HG02642 (cell line): ENCODE measurements around the gene SUGCT.

Experiments used
- ATAC-seq: cut with Tn5 transposase; IDR thresholded peaks from one replicate; pipeline ENCODE4 v1.9.1; 2021; ENCODE audit warnings: mild to moderate bottlenecking; ENCODE audit not compliant: unreplicated experiment, poor library complexity

The SUGCT gene

GRCh38 chr7:40876601-40877000 lies 741.8 kb downstream of the SUGCT start:
- no peak for ATAC-seq

- no peak for ATAC-seq
Measured at GRCh38 chr7:40879941-40880543, 745.2 kb downstream of the SUGCT start.

- no peak for ATAC-seq
Measured at GRCh38 chr7:40880581-40880980, 745.8 kb downstream of the SUGCT start.

GRCh38 chr7:40881405-40881926 lies 746.7 kb downstream of the SUGCT start:
- no peak for ATAC-seq

- ATAC-seq = no peak
Measured at GRCh38 chr7:40882071-40882658, 747.4 kb downstream of the SUGCT start.

GRCh38 chr7:40883826-40884225 lies 749.0 kb downstream of the SUGCT start:
- no peak for ATAC-seq

GRCh38 chr7:40884241-40884640 lies 749.4 kb downstream of the SUGCT start:
- ATAC-seq = no peak

GRCh38 chr7:40885503-40885902 lies 750.7 kb downstream of the SUGCT start:
- ATAC-seq = no peak

GRCh38 chr7:40887099-40887498 lies 752.3 kb downstream of the SUGCT start:
- ATAC-seq = no peak

GRCh38 chr7:40888499-40888898 lies 753.7 kb downstream of the SUGCT start:
- no peak for ATAC-seq

GRCh38 chr7:40889099-40889498 lies 754.3 kb downstream of the SUGCT start:
- no peak for ATAC-seq

- ATAC-seq = no peak
Measured at GRCh38 chr7:40889539-40889938, 754.7 kb downstream of the SUGCT start.

GRCh38 chr7:40890088-40890692 lies 755.4 kb downstream of the SUGCT start:
- no peak for ATAC-seq

GRCh38 chr7:40891232-40891631 lies 756.4 kb downstream of the SUGCT start:
- ATAC-seq = no peak

- ATAC-seq = no peak
Measured at GRCh38 chr7:40899151-40899550, 764.3 kb downstream of the SUGCT start.

GRCh38 chr7:40899636-40900507 lies 765.1 kb downstream of the SUGCT start:
- ATAC-seq = no peak

- ATAC-seq = no peak
Measured at GRCh38 chr7:40903872-40904271, 769.1 kb downstream of the SUGCT start.

- ATAC-seq = no peak
Measured at GRCh38 chr7:40907286-40907685, 772.5 kb downstream of the SUGCT start.

GRCh38 chr7:40909346-40909980 lies 774.7 kb downstream of the SUGCT start:
- ATAC-seq = no peak
